Stimulated activated CD4-positive, alpha-beta T cell treated with anti-CD3 and anti-CD28 coated beads, Interleukin-2, amount 100 ng/mL, for 48 hours (primary cell): ENCODE measurements around the gene MXD1.
"Not testable (repeated sequence)": the region's sequence is repeated elsewhere in the genome, so short reads cannot be mapped to it uniquely, and the experiment has no call there.

Source experiments
- DNase-seq, 2 donors: peaks; one replicate each; pipeline ENCODE4 v3.0.0-alpha.2; 2020

The MXD1 gene

GRCh38 chr2:69914950-69915945 lies at the start of gene MXD1:
MXD1 (plus strand) TSS chr2:69915109; CDS start chr2:69915331, 222 bp downstream.
- DNase-seq, result peak in 1 of 2 donors; percentile 98

GRCh38 chr2:69888451-69888850 lies 26.5 kb upstream of the MXD1 start:
- no peak for DNase-seq

GRCh38 chr2:69889302-69889701 lies 25.6 kb upstream of the MXD1 start:
- no peak for DNase-seq

GRCh38 chr2:69890881-69891280 lies 24.0 kb upstream of the MXD1 start:
- no peak for DNase-seq

GRCh38 chr2:69892838-69893424 lies 22.0 kb upstream of the MXD1 start:
- not testable (repeated sequence) for DNase-seq

- DNase-seq, result peak; percentile 76 to 81
Measured at GRCh38 chr2:69893684-69894551, 21.0 kb upstream of the MXD1 start, which contains the start of gene SNRNP27. SNRNP27 (plus strand) TSS chr2:69893956; CDS start chr2:69893985, 29 bp downstream.

GRCh38 chr2:69894737-69895136 lies 20.2 kb upstream of the MXD1 start:
- DNase-seq, result not testable (repeated sequence)

- no peak for DNase-seq
Measured at GRCh38 chr2:69902213-69902922, 12.5 kb upstream of the MXD1 start.

- DNase-seq, result no peak
Measured at GRCh38 chr2:69907216-69907615, 7.7 kb upstream of the MXD1 start.

- no peak for DNase-seq
Measured at GRCh38 chr2:69911985-69912563, 2.8 kb upstream of the MXD1 start.

- peak in 1 of 2 donors; percentile 99 for DNase-seq
Measured at GRCh38 chr2:69914164-69914949, 552 bp upstream of the MXD1 start.

- DNase-seq, result no peak
Measured at GRCh38 chr2:69916106-69916505, 1.2 kb downstream of the MXD1 start.

GRCh38 chr2:69917852-69918251 lies 2.9 kb downstream of the MXD1 start:
- DNase-seq, result no peak

GRCh38 chr2:69918401-69918800 lies 3.5 kb downstream of the MXD1 start:
- no peak for DNase-seq

GRCh38 chr2:69923116-69923515 lies 8.2 kb downstream of the MXD1 start:
- no peak for DNase-seq

- no peak for DNase-seq
Measured at GRCh38 chr2:69926849-69927515, 12.1 kb downstream of the MXD1 start.

- DNase-seq, result no peak
Measured at GRCh38 chr2:69931832-69932595, 17.1 kb downstream of the MXD1 start.

- no peak for DNase-seq
Measured at GRCh38 chr2:69932596-69932922, 17.6 kb downstream of the MXD1 start.

- no peak for DNase-seq
Measured at GRCh38 chr2:69933254-69933828, 18.4 kb downstream of the MXD1 start.
